ENCODE data around the gene SUSD6.

Gene SUSD6

GRCh38 chr14:69763761-69764510, 152.5 kb downstream of the SUSD6 start:
- no peak for DNase-seq (ENCODE audit: low spot score)
